ENCODE measurements around the gene CHST3. TPM values are rescaled to one million over a fixed set of nuclear protein-coding genes. Genes with fewer than 3 reads are reported as not detected.

CHST3 gene
- polyA plus RNA-seq, 1 donor (not counting 4 experiments of a cell fraction or from before 2014, with no cell fraction given): 12.0 TPM

GRCh38 chr10:71972746-71973695, 8.8 kb downstream of the CHST3 start:
- Histone ChIP-seq H3K27me3 (ENCODE audit: control insufficient read depth, extremely low read depth, insufficient read depth, low read length) (no peaks in the 10 kb centered on the region), H3K79me2 (ENCODE audit: control insufficient read depth, insufficient read depth, low read length) (peaks cover 72% of the 10 kb centered on the region), H3K9me1 (ENCODE audit: control insufficient read depth, extremely low read depth, insufficient read depth, low read length) (peaks cover 11% of the 10 kb centered on the region), H3K27ac (ENCODE audit: control insufficient read depth, insufficient read depth, low read length) (no peak overlapping the region), H3K4me3 (ENCODE audit: control insufficient read depth in 2 of 3, extremely low read depth in 1 of 3, insufficient read depth in 2 of 3, low read depth in 1 of 3, low read length in 3 of 3) (no peak overlapping the region), H3K4me1 (ENCODE audit: control insufficient read depth, extremely low read depth, insufficient read depth, low read length) (peaks cover 92% of the 10 kb centered on the region), H3K9me3 (ENCODE audit: control insufficient read depth, low read depth, low read length) (no peaks in the 10 kb centered on the region), H4K20me1 (ENCODE audit: control insufficient read depth, extremely low read depth, insufficient read depth, low read length) (peaks cover 8% of the 10 kb centered on the region), H3K4me2 (ENCODE audit: control insufficient read depth, extremely low read depth, insufficient read depth, low read depth, low read length) (peak overlapping the region; percentile 69), H3K36me3 (ENCODE audit: control insufficient read depth in 2 of 2, extremely low read depth in 1 of 2, insufficient read depth in 2 of 2, low read length in 2 of 2) (peaks cover 6% of the 10 kb centered on the region in 2 experiments), H3K9ac (ENCODE audit: control insufficient read depth, extremely low read depth, insufficient read depth, low read length) (peak overlapping the region; percentile 23), H2AFZ (ENCODE audit: control insufficient read depth, low read length) (no peak overlapping the region)
- TF ChIP-seq EZH2 (IDR thresholded peaks at IDR 0.05; ENCODE audit: low read length): no peak
- no peak for TF ChIP-seq CTCF (optimal IDR thresholded peaks at IDR 0.05 in 1 of 3, IDR thresholded peaks at IDR 0.05 in 1 of 3, conservative IDR thresholded peaks at IDR 0.05 in 1 of 3; ENCODE audit: extremely low read depth in 1 of 3, insufficient read depth in 2 of 3, low read length in 3 of 3)
- no peak for DNase-seq (ENCODE audit: low read depth, low spot score)
- FAIRE-seq: peak; percentile 58
- dilution Hi-C loops (cut with MboI; ENCODE audit: extremely low pct_ligation_motif_present, low sequenced_read_pairs): no loop called here

- Histone ChIP-seq H2AFZ (ENCODE audit: control insufficient read depth, low read length) (no peak overlapping the region), H3K9ac (ENCODE audit: control insufficient read depth, extremely low read depth, insufficient read depth, low read length) (no peak overlapping the region), H3K4me1 (ENCODE audit: control insufficient read depth, extremely low read depth, insufficient read depth, low read length) (peaks cover 90% of the 10 kb centered on the region), H3K36me3 (ENCODE audit: control insufficient read depth in 2 of 2, extremely low read depth in 1 of 2, insufficient read depth in 2 of 2, low read length in 2 of 2) (peaks cover 3 to 6% of the 10 kb centered on the region in 2 experiments), H3K9me3 (ENCODE audit: control insufficient read depth, low read depth, low read length) (no peaks in the 10 kb centered on the region), H3K9me1 (ENCODE audit: control insufficient read depth, extremely low read depth, insufficient read depth, low read length) (peaks cover 11% of the 10 kb centered on the region), H3K4me2 (ENCODE audit: control insufficient read depth, extremely low read depth, insufficient read depth, low read depth, low read length) (peak overlapping the region; percentile 42), H3K4me3 (ENCODE audit: control insufficient read depth in 2 of 3, extremely low read depth in 1 of 3, insufficient read depth in 2 of 3, low read depth in 1 of 3, low read length in 3 of 3) (no peak overlapping the region), H4K20me1 (ENCODE audit: control insufficient read depth, extremely low read depth, insufficient read depth, low read length) (peaks cover 5% of the 10 kb centered on the region), H3K27ac (ENCODE audit: control insufficient read depth, insufficient read depth, low read length) (peak overlapping the region; percentile 71), H3K27me3 (ENCODE audit: control insufficient read depth, extremely low read depth, insufficient read depth, low read length) (no peaks in the 10 kb centered on the region), H3K79me2 (ENCODE audit: control insufficient read depth, insufficient read depth, low read length) (peaks cover 72% of the 10 kb centered on the region)
- peak; percentile 59 for FAIRE-seq
- no peak for TF ChIP-seq EZH2 (IDR thresholded peaks at IDR 0.05; ENCODE audit: low read length)
- no peak for TF ChIP-seq CTCF (optimal IDR thresholded peaks at IDR 0.05 in 1 of 3, IDR thresholded peaks at IDR 0.05 in 1 of 3, conservative IDR thresholded peaks at IDR 0.05 in 1 of 3; ENCODE audit: extremely low read depth in 1 of 3, insufficient read depth in 2 of 3, low read length in 3 of 3)
- dilution Hi-C loops (cut with MboI; ENCODE audit: extremely low pct_ligation_motif_present, low sequenced_read_pairs): no loop called here
- DNase-seq (ENCODE audit: low read depth, low spot score): no peak
Measured at GRCh38 chr10:71973777-71974488, 9.7 kb downstream of the CHST3 start.

Measured in keratinocyte (primary cell).